Activated CD4-positive, alpha-beta T cell treated with anti-CD3 and anti-CD28 coated beads, Interleukin-2, amount 10 ng/mL, durations not matched to agents 24 days and 14 days (primary cell): Measurements from ENCODE around the gene CHST15. TPM values are rescaled to one million over a fixed set of nuclear protein-coding genes. Genes with fewer than 3 reads are reported as not detected.

Experiments
- DNase-seq: peaks from one replicate; pipeline ENCODE4 v3.0.0; 2022
- H3K27ac Mint-ChIP-seq: one replicate; pipeline ENCODE4 v1.8.0; 2022; ENCODE audit warnings: mild to moderate bottlenecking, mixed read lengths
- H3K27me3 Mint-ChIP-seq: one replicate; pipeline ENCODE4 v1.8.0; 2022; ENCODE audit warnings: mixed read lengths
- H3K36me3 Mint-ChIP-seq: one replicate; pipeline ENCODE4 v1.8.0; 2022; ENCODE audit warnings: low read depth, mild to moderate bottlenecking, mixed read lengths
- H3K4me1 Mint-ChIP-seq: one replicate; pipeline ENCODE4 v1.8.0; 2021; ENCODE audit warnings: mixed read lengths
- H3K4me3 Mint-ChIP-seq: one replicate; pipeline ENCODE4 v1.8.0; 2022; ENCODE audit warnings: mild to moderate bottlenecking, moderate library complexity, mixed read lengths
- H3K9me3 Mint-ChIP-seq: one replicate; pipeline ENCODE4 v1.8.0; 2021; ENCODE audit warnings: mixed read lengths
- intact Hi-C: fragments of 100-400 bp; cut with micrococcal nuclease; formaldehyde crosslinking; loops from one replicate; pipeline ENCODE4 v1.15.1; 2023
- total RNA-seq: library from RNA; stranded (reverse); gene quantifications from 2 replicates; pipeline ENCODE4 v1.2.3, GENCODE V29; 2022

Gene CHST15
- total RNA-seq, 1 donor from 2014 or later, result 0.16 TPM

DNA sequence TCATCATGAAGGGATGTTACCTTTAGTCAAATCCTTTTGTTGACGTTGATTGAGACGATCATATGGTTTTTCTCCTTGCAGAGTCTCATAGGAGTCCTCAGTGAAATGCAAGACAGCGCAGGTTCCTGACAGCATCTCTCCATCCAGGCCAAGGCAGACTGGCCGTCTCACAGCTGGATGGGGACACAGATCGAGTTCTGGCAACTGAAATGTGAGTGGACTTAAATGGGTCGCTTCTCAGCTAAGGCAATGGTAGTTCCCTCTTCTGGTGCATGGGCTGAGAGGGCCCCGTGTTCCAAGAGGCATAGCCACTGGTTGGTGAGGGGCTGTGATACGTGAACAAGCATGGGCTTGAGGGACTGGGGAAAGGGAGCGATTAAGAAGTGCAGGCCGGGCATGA is 102.5 kb downstream of the CHST15 start:
- Mint-ChIP-seq H3K27ac (no peak overlapping the region), H3K27me3 (peaks cover 60% of the 10 kb centered on the region), H3K36me3 (no peaks in the 10 kb centered on the region), H3K4me1 (peaks cover 6% of the 10 kb centered on the region), H3K9me3 (no peaks in the 10 kb centered on the region), H3K4me3 (no peak overlapping the region)
- DNase-seq, result no peak
- intact Hi-C loops, result loop anchor here (10.0 kb wide), 1 partner anchor 234 kb away; no protein-coding TSS in a partner anchor

GRCh38 chr10:123988694-123989093 is 104.7 kb downstream of the CHST15 start:
- no peaks in the 10 kb centered on the region for H3K36me3 Mint-ChIP-seq
- no peaks in the 10 kb centered on the region for H3K4me1 Mint-ChIP-seq
- DNase-seq, result no peak
- H3K4me3 Mint-ChIP-seq, result no peak overlapping the region
- H3K9me3 Mint-ChIP-seq, result no peaks in the 10 kb centered on the region
- H3K27ac Mint-ChIP-seq, result no peak overlapping the region
- peaks cover 51% of the 10 kb centered on the region for H3K27me3 Mint-ChIP-seq
- intact Hi-C loops, result no loop called here

DNA sequence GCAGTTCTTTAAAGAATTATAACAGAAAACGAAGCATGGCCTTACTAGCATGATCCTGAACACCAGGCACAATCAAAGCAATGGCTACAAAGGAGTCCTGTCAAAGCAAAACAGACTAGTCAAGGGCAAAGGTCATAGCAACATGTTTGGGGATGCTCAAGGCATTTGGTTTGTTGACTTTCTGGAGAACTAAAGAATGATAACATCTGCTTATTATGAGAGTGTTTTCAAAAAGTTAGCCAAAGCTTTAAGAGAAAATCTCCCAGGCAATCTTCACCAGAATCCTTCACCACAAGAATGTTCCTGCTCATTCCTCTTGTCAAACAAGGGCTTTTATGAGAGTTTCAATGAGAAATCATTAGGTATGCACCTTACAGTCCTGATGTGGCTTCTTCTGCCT is 106.7 kb downstream of the CHST15 start:
- DNase-seq, result no peak
- no peaks in the 10 kb centered on the region for H3K36me3 Mint-ChIP-seq
- no peak overlapping the region for H3K4me3 Mint-ChIP-seq
- H3K27me3 Mint-ChIP-seq, result peaks cover 47% of the 10 kb centered on the region
- H3K9me3 Mint-ChIP-seq, result no peaks in the 10 kb centered on the region
- no peaks in the 10 kb centered on the region for H3K4me1 Mint-ChIP-seq
- intact Hi-C loops, result no loop called here
- H3K27ac Mint-ChIP-seq, result no peak overlapping the region

- intact Hi-C loops, result no loop called here
- Mint-ChIP-seq H3K36me3 (no peaks in the 10 kb centered on the region), H3K9me3 (no peaks in the 10 kb centered on the region), H3K27ac (no peak overlapping the region), H3K4me1 (no peaks in the 10 kb centered on the region), H3K27me3 (peaks cover 63% of the 10 kb centered on the region), H3K4me3 (no peak overlapping the region)
- DNase-seq, result no peak
Measured at GRCh38 chr10:123974406-123974805, 119.0 kb downstream of the CHST15 start.

DNA sequence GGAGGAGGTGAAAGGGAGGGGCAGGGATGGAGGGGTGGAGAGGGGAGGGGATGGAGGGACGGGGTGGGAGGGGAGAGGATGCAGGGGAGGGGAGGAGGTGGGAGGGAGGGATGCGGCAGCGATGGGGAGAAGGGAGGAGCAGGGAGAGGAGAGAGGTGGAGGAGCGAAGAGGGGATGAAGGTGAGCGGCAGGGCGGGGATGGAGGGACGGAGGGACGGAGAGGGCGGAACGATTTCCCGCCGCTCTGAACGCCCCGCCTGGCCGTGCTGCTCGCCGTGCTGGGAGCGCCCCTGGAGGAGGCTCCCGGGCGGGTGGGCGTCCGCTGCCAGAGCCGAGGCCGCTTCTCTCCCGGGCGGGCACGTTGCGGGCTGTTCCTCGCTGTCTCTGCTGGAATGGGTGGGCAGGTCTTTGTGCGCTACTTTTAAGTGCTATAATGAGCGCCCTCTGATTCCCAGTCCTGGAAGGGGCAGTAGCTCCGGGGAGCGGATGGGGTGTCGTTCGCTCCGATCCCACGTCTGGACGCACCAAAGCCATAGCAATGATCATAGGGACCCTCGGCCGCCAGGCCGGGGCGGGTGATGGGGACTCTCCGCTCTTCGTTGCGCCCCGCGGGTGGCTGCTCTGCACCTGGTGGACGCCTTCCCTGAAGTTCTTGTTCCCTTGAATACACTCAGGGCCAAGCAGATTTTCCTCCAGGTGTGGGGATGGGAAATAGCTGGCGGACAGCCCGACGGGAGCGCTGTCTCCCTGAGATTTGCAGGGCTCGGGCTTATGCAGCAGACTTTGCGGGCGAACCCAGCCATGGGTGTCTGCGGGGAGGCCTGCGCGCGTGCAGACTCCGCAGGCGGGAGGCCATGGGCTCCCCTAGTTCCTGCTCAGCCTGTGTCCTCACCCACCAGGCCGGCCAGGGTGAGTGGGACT is 120.7 kb downstream of the CHST15 start:
- no peaks in the 10 kb centered on the region for H3K36me3 Mint-ChIP-seq

DNA sequence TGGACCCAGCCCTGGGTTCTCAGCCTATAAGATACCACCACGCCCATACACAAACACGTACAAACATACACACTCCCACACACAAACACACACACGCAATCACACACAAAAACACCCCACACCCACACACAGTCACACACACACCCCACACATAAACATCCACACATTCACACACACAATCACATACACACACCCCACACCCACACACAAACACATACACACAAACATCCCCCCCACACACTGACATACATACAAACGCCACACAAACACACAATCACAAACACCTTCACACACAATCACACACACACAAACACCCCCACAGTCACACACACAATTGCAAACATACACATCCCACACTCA is 122.5 kb downstream of the CHST15 start:
- no peaks in the 10 kb centered on the region for H3K36me3 Mint-ChIP-seq
- peaks cover 56% of the 10 kb centered on the region for H3K27me3 Mint-ChIP-seq
- H3K4me1 Mint-ChIP-seq, result no peaks in the 10 kb centered on the region
- H3K4me3 Mint-ChIP-seq, result no peak overlapping the region
- DNase-seq, result no peak
- H3K27ac Mint-ChIP-seq, result no peak overlapping the region
- intact Hi-C loops, result no loop called here
- H3K9me3 Mint-ChIP-seq, result no peaks in the 10 kb centered on the region

More for the DNA sequence above, 120.7 kb downstream of the CHST15 start:
- Mint-ChIP-seq H3K27ac (no peak overlapping the region), H3K4me1 (no peaks in the 10 kb centered on the region), H3K4me3 (no peak overlapping the region), H3K27me3 (peaks cover 65% of the 10 kb centered on the region), H3K9me3 (no peaks in the 10 kb centered on the region)
- DNase-seq, result no peak
- intact Hi-C loops, result no loop called here

GRCh38 chr10:123970207-123970926 is 123.0 kb downstream of the CHST15 start:
- Mint-ChIP-seq H3K27me3 (peaks cover 57% of the 10 kb centered on the region), H3K36me3 (no peaks in the 10 kb centered on the region)

GRCh38 chr10:123967626-123968243 is 125.7 kb downstream of the CHST15 start:
- H3K27me3 Mint-ChIP-seq, result peaks cover 38% of the 10 kb centered on the region
- H3K4me1 Mint-ChIP-seq, result no peaks in the 10 kb centered on the region
- no peaks in the 10 kb centered on the region for H3K36me3 Mint-ChIP-seq
- no peaks in the 10 kb centered on the region for H3K9me3 Mint-ChIP-seq
- H3K27ac Mint-ChIP-seq, result no peak overlapping the region
- H3K4me3 Mint-ChIP-seq, result no peak overlapping the region
- intact Hi-C loops, result loop anchor here (2.0 kb wide), 1 partner anchor 393 kb away; no protein-coding TSS in a partner anchor
- DNase-seq, result peak; percentile 84

More at GRCh38 chr10:123970207-123970926, 123.0 kb downstream of the CHST15 start:
- Mint-ChIP-seq H3K27ac (no peak overlapping the region), H3K4me3 (no peak overlapping the region), H3K9me3 (no peaks in the 10 kb centered on the region), H3K4me1 (no peaks in the 10 kb centered on the region)
- intact Hi-C loops, result no loop called here
- DNase-seq, result no peak

DNA sequence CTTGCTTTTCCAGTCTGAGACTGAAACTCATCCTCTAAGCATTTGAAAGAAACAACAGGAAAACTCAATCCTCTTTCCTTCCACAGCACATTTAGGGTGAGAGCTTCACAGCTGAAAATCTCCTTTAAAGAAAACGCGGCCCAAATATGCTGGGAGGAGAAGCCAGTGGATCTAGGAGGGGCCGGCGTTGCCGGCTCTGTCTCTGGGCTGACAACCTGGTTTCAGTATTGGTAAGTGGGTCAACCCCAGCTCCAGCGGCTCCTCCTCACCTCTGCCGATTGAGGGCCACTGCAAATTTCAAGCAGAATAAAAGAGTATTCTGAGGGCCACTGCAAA is 126.5 kb downstream of the CHST15 start:
- H3K36me3 Mint-ChIP-seq, result no peaks in the 10 kb centered on the region
- H3K27me3 Mint-ChIP-seq, result peaks cover 36% of the 10 kb centered on the region
- no peaks in the 10 kb centered on the region for H3K9me3 Mint-ChIP-seq
- H3K27ac Mint-ChIP-seq, result no peak overlapping the region
- no peak overlapping the region for H3K4me3 Mint-ChIP-seq
- no peak for DNase-seq
- intact Hi-C loops, result loop anchor here (2.0 kb wide), 1 partner anchor 392 kb away; no protein-coding TSS in a partner anchor
- H3K4me1 Mint-ChIP-seq, result no peaks in the 10 kb centered on the region

GRCh38 chr10:123965973-123966895 is 127.2 kb downstream of the CHST15 start:
- Mint-ChIP-seq H3K4me1 (no peaks in the 10 kb centered on the region), H3K27me3 (peaks cover 31% of the 10 kb centered on the region), H3K9me3 (no peaks in the 10 kb centered on the region), H3K4me3 (no peak overlapping the region), H3K36me3 (no peaks in the 10 kb centered on the region), H3K27ac (no peak overlapping the region)
- intact Hi-C loops, result loop anchor here (2.0 kb wide), 1 partner anchor 391 kb away; no protein-coding TSS in a partner anchor
- DNase-seq, result no peak

- intact Hi-C loops, result no loop called here
- H3K27ac Mint-ChIP-seq, result no peak overlapping the region
- no peaks in the 10 kb centered on the region for H3K9me3 Mint-ChIP-seq
- H3K36me3 Mint-ChIP-seq, result no peaks in the 10 kb centered on the region
- peaks cover 22% of the 10 kb centered on the region for H3K27me3 Mint-ChIP-seq
- no peak for DNase-seq
- H3K4me3 Mint-ChIP-seq, result no peak overlapping the region
- H3K4me1 Mint-ChIP-seq, result no peaks in the 10 kb centered on the region
Measured at GRCh38 chr10:123964953-123965352, 128.4 kb downstream of the CHST15 start.

DNA sequence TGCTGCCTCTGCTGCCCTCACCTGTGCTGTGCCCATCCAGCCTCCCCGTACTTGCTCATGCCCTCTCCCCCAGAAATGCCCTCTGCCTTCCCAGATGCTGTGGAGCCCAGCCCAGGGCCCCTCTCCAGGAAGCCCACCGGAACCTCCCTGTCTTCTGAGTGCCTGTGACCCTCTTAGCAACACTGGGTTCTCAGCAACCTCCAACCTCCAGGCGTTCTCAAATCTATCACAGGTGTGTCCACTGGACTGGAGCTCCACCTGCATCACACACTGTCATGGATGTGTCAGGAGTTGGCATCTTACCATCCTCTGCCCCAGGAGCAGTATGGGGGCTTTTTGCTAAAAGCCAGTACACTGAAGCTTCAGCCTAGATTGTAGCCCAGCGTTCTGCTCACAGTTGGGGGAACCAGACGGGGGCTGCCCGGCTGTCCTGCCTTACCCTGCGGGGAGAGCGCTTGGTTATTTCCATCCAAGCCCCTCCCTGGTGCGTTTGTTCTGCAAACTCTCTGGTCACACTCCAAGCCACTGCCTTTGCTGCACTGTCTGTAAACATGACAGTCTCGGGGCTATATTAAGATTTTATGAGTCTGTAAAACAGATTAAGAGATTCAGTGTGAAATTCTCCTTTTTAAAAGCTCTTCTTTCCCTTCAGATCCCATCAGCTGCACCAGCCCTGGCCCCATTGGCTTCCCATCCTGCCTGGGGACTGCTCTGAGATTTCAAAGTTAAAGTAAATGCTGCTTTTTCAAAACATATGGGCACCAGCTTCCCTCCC is 130.5 kb downstream of the CHST15 start:
- peaks cover 9% of the 10 kb centered on the region for H3K27me3 Mint-ChIP-seq
- no peaks in the 10 kb centered on the region for H3K9me3 Mint-ChIP-seq
- H3K4me3 Mint-ChIP-seq, result no peak overlapping the region
- no peaks in the 10 kb centered on the region for H3K4me1 Mint-ChIP-seq
- H3K27ac Mint-ChIP-seq, result no peak overlapping the region
- intact Hi-C loops, result no loop called here
- H3K36me3 Mint-ChIP-seq, result no peaks in the 10 kb centered on the region
- no peak for DNase-seq
